Endothelial cell of umbilical vein (primary cell): ENCODE measurements around the gene LCN12. TPM values are rescaled to one million over a fixed set of nuclear protein-coding genes. Genes with fewer than 3 reads are reported as not detected.

ENCODE experiments used
- BruUV-seq: library from RNA; stranded (reverse); fragments of 400-500 nt; replicated peaks from 2 replicates; lab custom pipeline; 2021; lab: Mats Ljungman, UMichigan
- CTCF ChIA-PET: fragments of 300-600, 350-600 bp; sonication (Branson Sonifier 250); formaldehyde crosslinking; loops from one replicate; lab custom pipeline; 2021; ENCODE audit warnings: antibody characterized with exemption, inconsistent platforms; lab: Charles Lee
- POLR2A ChIA-PET: fragments of 300-600, 350-600 bp; sonication (Branson Sonifier 250); formaldehyde crosslinking; loops from one replicate; lab custom pipeline; 2021; ENCODE audit warnings: antibody characterized with exemption, inconsistent platforms; lab: Charles Lee
- DNase-seq: peaks from one replicate; pipeline ENCODE4 v3.0.0-alpha.2; 2011; ENCODE audit warnings: low read depth, low spot score
- FAIRE-seq: peaks from 2 replicates; lab custom pipeline; 2011; peaks lifted over from hg19 to GRCh38; lab: Jason Lieb, UNC
- H2AFZ ChIP-seq: 2 replicates; pipeline ENCODE4 v1.6.0; 2012; ENCODE audit warnings: low read depth, low read length, control low read depth, inconsistent platforms
- H3K27ac ChIP-seq: 2 replicates; pipeline ENCODE4 v1.5.1; 2011; ENCODE audit warnings: low read depth, mild to moderate bottlenecking, control low read depth, low read length, moderate library complexity; ENCODE audit not compliant: insufficient read depth
- H3K27me3 ChIP-seq, 2 experiments: 2 replicates each; pipeline versions ENCODE4 v1.6.0 to v1.6.1; 2011; ENCODE audit warnings: low read length in 2 of 2, mixed read lengths in 1 of 2; ENCODE audit not compliant: control insufficient read depth in 2 of 2, insufficient read depth in 2 of 2
- H3K36me3 ChIP-seq, 2 experiments: 2 replicates in 1 of 2; 3 replicates in 1 of 2; pipeline ENCODE4 v1.5.1; 2011; ENCODE audit warnings: low read length in 2 of 2, mild to moderate bottlenecking in 1 of 2, moderate library complexity in 1 of 2; ENCODE audit not compliant: control insufficient read depth in 2 of 2, insufficient read depth in 2 of 2; ENCODE audit errors: extremely low read depth in 1 of 2
- H3K4me1 ChIP-seq: 3 replicates; pipeline ENCODE4 v1.5.1; 2011; ENCODE audit warnings: mild to moderate bottlenecking, low read length; ENCODE audit not compliant: control insufficient read depth, insufficient read depth; ENCODE audit errors: extremely low read depth
- H3K4me2 ChIP-seq: 2 replicates; pipeline ENCODE4 v1.6.1; 2011; ENCODE audit warnings: low read length, control low read depth, mixed read lengths; ENCODE audit not compliant: insufficient read depth
- H3K4me3 ChIP-seq, 3 experiments: fragments of 200-600 bp in 1 of 3; sonication (generic), shearing (Covaris generic) in 1 of 3; replicated peaks in 1 of 3; 2 replicates each; pipeline ENCODE4 v1.5.1; 2011 to 2016; ENCODE audit warnings: control low read depth in 3 of 3, low read length in 3 of 3, mild to moderate bottlenecking in 2 of 3, inconsistent platforms in 1 of 3, low read depth in 1 of 3, moderate library complexity in 1 of 3; ENCODE audit not compliant: insufficient read depth in 1 of 3
- H3K79me2 ChIP-seq: 2 replicates; pipeline ENCODE4 v1.6.0; 2012; ENCODE audit warnings: low read length, inconsistent platforms; ENCODE audit not compliant: control insufficient read depth, insufficient read depth
- H3K9ac ChIP-seq: replicated peaks from 2 replicates; pipeline ENCODE3; 2011; ENCODE audit warnings: low read length, control low read depth; ENCODE audit not compliant: insufficient read depth; ENCODE audit errors: extremely low read depth
- H3K9me1 ChIP-seq: replicated peaks from 3 replicates; pipeline ENCODE4 v1.6.0; 2011; ENCODE audit warnings: mild to moderate bottlenecking, low read length; ENCODE audit not compliant: control insufficient read depth, insufficient read depth; ENCODE audit errors: extremely low read depth
- H3K9me3 ChIP-seq: replicated peaks from 2 replicates; pipeline ENCODE4 v1.5.1; 2012; ENCODE audit warnings: low read length, inconsistent platforms; ENCODE audit not compliant: control insufficient read depth, insufficient read depth
- H4K20me1 ChIP-seq: replicated peaks from 2 replicates; pipeline ENCODE3; 2011; ENCODE audit warnings: mild to moderate bottlenecking, low read length; ENCODE audit not compliant: control insufficient read depth, insufficient read depth; ENCODE audit errors: extremely low read depth
- EZH2 ChIP-seq: IDR thresholded peaks from 2 replicates; pipeline ENCODE4 v1.6.1; 2012; ENCODE audit warnings: borderline replicate concordance, low read depth, mild to moderate bottlenecking, moderate library complexity, low read length, inconsistent platforms; ENCODE audit not compliant: severe bottlenecking
- FOS ChIP-seq: IDR thresholded peaks from 2 replicates; pipeline ENCODE4 v1.6.1; 2011; ENCODE audit warnings: mild to moderate bottlenecking, low read length, moderate library complexity, borderline replicate concordance; ENCODE audit not compliant: insufficient read depth
- GATA2 ChIP-seq: IDR thresholded peaks from 2 replicates; pipeline ENCODE4 v1.7.0; 2011; ENCODE audit warnings: low read depth, mild to moderate bottlenecking, moderate library complexity, mixed read lengths, low read length; ENCODE audit not compliant: insufficient read length, insufficient read depth
- JUN ChIP-seq: IDR thresholded peaks from 2 replicates; pipeline ENCODE4 v1.6.1; 2011; ENCODE audit warnings: borderline replicate concordance, low read depth; ENCODE audit not compliant: insufficient read length, insufficient read depth
- MYC ChIP-seq: IDR thresholded peaks from one replicate; pipeline ENCODE4 v1.6.1; 2011; ENCODE audit warnings: mild to moderate bottlenecking, low read depth, low read length
- POLR2A ChIP-seq: IDR thresholded peaks from 2 replicates; pipeline ENCODE4 v1.6.1; 2012; ENCODE audit warnings: low read depth, mild to moderate bottlenecking, control low read depth, low read length
- POLR2AphosphoS5 ChIP-seq: IDR thresholded peaks from 2 replicates; pipeline ENCODE4 v1.6.1; 2012; ENCODE audit warnings: low read depth, mild to moderate bottlenecking, control low read depth, low read length, moderate library complexity; ENCODE audit not compliant: insufficient read depth
- dilution Hi-C: fragments of 300-500 bp; cut with MboI; formaldehyde crosslinking; loops from one replicate; pipeline ENCODE4 v1.15.0; 2019; ENCODE audit warnings: low sequenced_read_pairs; ENCODE audit not compliant: extremely low pct_ligation_motif_present
- intact Hi-C: fragments of 100-400 bp; cut with micrococcal nuclease; formaldehyde crosslinking; loops from one replicate; pipeline ENCODE4 v1.10.0; 2022
- polyA plus RNA-seq, 4 experiments: library from polyadenylated mRNA; depleted of rRNA in 3 of 4; stranded (reverse) in 3 of 4; unstranded in 1 of 4; fragments of >200 nt; gene quantifications; 2 replicates each; pipeline versions ENCODE4 v1.2.1 to v1.2.3, GENCODE V29; 2011 to 2012; ENCODE audit warnings: missing spikeins in 1 of 4
- total RNA-seq: library from RNA; stranded (reverse); gene quantifications from 2 replicates; pipeline ENCODE4 v1.2.3, GENCODE V29; 2021
- TF ChIP-seq, protein P1 (sequence below): IDR thresholded peaks from 2 replicates; pipeline ENCODE4 v1.6.1; 2011; ENCODE audit not compliant: insufficient read depth, insufficient read length
- TF ChIP-seq, protein P2 (sequence below), 2 donors: IDR thresholded peaks; 1 replicate in 1 of 2; 2 replicates in 1 of 2; pipeline ENCODE4 v1.5.1; 2011; ENCODE audit warnings: low read length in 2 of 2, mild to moderate bottlenecking in 2 of 2, moderate library complexity in 2 of 2, control low read depth in 1 of 2, inconsistent platforms in 1 of 2, low read depth in 1 of 2; ENCODE audit not compliant: insufficient read depth in 1 of 2; ENCODE audit errors: extremely low read depth in 1 of 2

Gene LCN12
- total and polyA plus RNA-seq, 2 donors (not counting 3 experiments of a cell fraction or from before 2014, with no cell fraction given), result 0.35 to 0.52 TPM

DNA sequence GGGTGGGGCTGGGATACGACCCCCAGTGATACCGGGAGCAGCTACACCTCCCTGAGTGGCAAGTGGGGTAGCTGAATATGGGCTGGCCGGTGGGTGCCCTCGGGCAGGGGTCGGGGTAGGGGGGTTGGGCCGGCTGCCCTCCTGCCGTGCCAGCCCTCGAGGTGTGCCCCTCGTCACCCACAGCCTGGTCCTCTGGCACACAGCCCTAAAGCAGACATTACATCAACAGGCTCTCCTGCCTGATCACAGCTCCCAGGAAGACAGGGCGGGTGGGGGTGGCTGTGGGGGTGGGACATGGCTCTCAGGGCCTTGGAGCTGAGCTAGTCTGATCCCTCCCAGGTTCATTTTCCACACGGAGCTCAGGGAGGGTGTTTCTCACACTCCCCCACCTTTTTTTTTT lies 30.8 kb upstream of the LCN12 start:
- BruUV-seq, result no TSS peak
- CTCF ChIA-PET, result interaction anchor here (0.6 kb wide), 1 partner anchor 27 kb away, joined by 4 read pairs; no protein-coding TSS in a partner anchor
- H3K9me1 ChIP-seq, result no peaks in the 10 kb centered on the region
- TF ChIP-seq FOS (no peak), MYC (no peak), GATA2 (no peak), EZH2 (no peak), POLR2AphosphoS5 (no peak), POLR2A (no peak), JUN (no peak)
- TF ChIP-seq, protein P1, sequence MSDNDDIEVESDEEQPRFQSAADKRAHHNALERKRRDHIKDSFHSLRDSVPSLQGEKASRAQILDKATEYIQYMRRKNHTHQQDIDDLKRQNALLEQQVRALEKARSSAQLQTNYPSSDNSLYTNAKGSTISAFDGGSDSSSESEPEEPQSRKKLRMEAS, result no peak
- TF ChIP-seq, protein P2, sequence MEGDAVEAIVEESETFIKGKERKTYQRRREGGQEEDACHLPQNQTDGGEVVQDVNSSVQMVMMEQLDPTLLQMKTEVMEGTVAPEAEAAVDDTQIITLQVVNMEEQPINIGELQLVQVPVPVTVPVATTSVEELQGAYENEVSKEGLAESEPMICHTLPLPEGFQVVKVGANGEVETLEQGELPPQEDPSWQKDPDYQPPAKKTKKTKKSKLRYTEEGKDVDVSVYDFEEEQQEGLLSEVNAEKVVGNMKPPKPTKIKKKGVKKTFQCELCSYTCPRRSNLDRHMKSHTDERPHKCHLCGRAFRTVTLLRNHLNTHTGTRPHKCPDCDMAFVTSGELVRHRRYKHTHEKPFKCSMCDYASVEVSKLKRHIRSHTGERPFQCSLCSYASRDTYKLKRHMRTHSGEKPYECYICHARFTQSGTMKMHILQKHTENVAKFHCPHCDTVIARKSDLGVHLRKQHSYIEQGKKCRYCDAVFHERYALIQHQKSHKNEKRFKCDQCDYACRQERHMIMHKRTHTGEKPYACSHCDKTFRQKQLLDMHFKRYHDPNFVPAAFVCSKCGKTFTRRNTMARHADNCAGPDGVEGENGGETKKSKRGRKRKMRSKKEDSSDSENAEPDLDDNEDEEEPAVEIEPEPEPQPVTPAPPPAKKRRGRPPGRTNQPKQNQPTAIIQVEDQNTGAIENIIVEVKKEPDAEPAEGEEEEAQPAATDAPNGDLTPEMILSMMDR (IDR thresholded peaks at IDR 0.05; ENCODE audit: extremely low read depth in 1 of 2, insufficient read depth in 1 of 2, low read depth in 1 of 2, low read length in 2 of 2), result no peak
- H2AFZ ChIP-seq, result no peak overlapping the region
- intact Hi-C loops (no loop called here), dilution Hi-C loops (no loop called here)
- no peak overlapping the region for H3K27ac ChIP-seq
- no peaks in the 10 kb centered on the region for H3K27me3 ChIP-seq
- peaks cover 0 to 37% of the 10 kb centered on the region in 2 experiments for H3K36me3 ChIP-seq
- H3K79me2 ChIP-seq, result no peaks in the 10 kb centered on the region
- H3K9me3 ChIP-seq, result no peaks in the 10 kb centered on the region
- no peaks in the 10 kb centered on the region for H4K20me1 ChIP-seq
- FAIRE-seq, result no peak
- DNase-seq, result no peak
- no peaks in the 10 kb centered on the region for H3K4me1 ChIP-seq
- POLR2A ChIA-PET, result no interaction called here
- H3K4me3 ChIP-seq, result no peak overlapping the region
- H3K4me2 ChIP-seq, result no peak overlapping the region
- no peak overlapping the region for H3K9ac ChIP-seq
